ENCODE data around the gene JARID2. TPM values are rescaled to one million over a fixed set of nuclear protein-coding genes. Genes with fewer than 3 reads are reported as not detected.

JARID2 gene
- total RNA-seq, 4 donors from 2014 or later: 11.6 to 22.5 (median 16.4) TPM

DNA sequence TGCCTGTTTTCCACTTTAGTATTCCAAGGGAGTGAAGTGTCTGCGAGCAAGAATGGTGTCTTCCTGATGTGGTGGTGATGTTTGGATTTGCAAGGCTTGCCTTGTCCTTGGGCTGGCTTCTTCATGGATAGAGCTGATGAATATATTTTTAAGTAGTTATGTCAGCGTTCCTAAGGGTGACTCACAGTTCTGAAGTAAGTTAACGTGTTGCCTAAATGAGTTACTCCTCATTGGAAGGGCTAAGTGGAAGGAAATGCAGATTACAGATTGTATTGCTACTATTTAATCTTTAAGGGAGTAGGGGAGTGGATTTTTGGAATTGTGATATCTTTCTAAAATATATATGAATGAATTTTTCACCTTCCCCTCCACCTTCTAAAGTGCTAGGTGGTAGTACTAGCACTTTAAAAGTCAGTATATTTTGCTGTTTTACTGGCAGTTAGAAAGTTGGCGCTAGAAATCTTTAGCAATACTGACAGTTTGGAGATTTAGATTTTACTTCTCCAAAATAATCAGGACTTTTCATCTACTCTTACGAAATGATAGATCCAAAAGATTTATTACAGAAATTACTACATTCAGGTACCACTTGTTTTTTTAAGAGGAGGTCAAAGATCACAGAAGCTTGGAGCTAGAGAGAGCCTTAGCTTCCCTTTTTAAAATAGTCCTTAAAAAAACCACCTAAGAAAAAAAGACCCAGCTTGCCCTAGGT, 197.4 kb downstream of the JARID2 start:
- in situ Hi-C loops (cut with MboI; ENCODE audit: low sequenced_read_pairs in 4 of 4) (loop anchor here in 1 of 4 donors (25.0 kb wide), 1 partner anchor 181 kb away; no protein-coding TSS in a partner anchor), intact Hi-C loops (cut with DNase I; ENCODE audit: low total_unique reads) (loop anchor here (1.0 to 5.0 kb wide), 4 partner anchors 10 to 521 kb away; no protein-coding TSS in a partner anchor)
- Histone ChIP-seq H3K9me3 (no peaks in the 10 kb centered on the region), H3K27me3 (no peaks in the 10 kb centered on the region), H3K4me1 (peaks cover 65 to 71% of the 10 kb centered on the region in 2 donors), H3K27ac (peak overlapping the region; percentile 45 to 71 (median 66)), H3K4me3 (no peak overlapping the region), H3K36me3 (no peaks in the 10 kb centered on the region)
- no peak for DNase-seq
- ATAC-seq: peak; percentile 92 to 94
- TF ChIP-seq POLR2A (IDR thresholded peaks at IDR 0.05): no peak

DNA sequence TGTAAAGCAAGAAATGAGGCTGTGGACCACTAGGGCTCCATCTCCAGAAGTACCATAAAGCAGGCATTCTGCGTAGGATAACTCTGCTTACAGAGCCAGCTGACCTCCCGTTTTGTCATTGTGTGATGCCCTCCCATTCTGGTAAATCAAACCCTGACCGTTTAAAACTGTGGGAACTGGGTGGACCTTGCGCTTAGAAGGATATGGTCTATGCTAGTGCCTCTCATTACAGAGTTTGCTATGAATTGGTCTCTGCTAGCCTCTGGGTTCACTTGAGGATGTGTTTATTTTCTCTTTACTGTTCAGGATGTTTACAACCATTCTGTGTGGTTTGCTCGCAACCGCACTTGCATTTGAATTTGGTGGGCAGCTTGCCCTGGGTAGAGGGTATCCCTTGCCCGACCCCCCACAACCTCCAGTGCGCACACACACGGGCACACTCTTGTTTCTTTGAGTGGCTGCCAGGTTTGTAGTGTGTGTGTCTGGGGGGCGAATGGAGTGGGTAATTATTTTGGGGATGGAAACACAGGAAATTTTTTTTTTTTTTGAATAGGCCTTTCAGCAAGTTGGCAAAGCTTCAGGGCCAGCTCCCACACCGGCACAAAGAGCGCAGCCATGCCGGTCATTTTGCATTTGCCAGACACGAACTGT, 198.3 kb downstream of the JARID2 start:
- Histone ChIP-seq H3K9me3 (no peaks in the 10 kb centered on the region), H3K36me3 (no peaks in the 10 kb centered on the region), H3K27me3 (no peaks in the 10 kb centered on the region), H3K27ac (peak overlapping the region; percentile 45 to 71 (median 66)), H3K4me1 (peaks cover 64 to 80% of the 10 kb centered on the region in 2 donors), H3K4me3 (no peak overlapping the region)
- TF ChIP-seq, protein P1, sequence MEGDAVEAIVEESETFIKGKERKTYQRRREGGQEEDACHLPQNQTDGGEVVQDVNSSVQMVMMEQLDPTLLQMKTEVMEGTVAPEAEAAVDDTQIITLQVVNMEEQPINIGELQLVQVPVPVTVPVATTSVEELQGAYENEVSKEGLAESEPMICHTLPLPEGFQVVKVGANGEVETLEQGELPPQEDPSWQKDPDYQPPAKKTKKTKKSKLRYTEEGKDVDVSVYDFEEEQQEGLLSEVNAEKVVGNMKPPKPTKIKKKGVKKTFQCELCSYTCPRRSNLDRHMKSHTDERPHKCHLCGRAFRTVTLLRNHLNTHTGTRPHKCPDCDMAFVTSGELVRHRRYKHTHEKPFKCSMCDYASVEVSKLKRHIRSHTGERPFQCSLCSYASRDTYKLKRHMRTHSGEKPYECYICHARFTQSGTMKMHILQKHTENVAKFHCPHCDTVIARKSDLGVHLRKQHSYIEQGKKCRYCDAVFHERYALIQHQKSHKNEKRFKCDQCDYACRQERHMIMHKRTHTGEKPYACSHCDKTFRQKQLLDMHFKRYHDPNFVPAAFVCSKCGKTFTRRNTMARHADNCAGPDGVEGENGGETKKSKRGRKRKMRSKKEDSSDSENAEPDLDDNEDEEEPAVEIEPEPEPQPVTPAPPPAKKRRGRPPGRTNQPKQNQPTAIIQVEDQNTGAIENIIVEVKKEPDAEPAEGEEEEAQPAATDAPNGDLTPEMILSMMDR (IDR thresholded peaks at IDR 0.05 in 4 of 5, conservative IDR thresholded peaks at IDR 0.05 in 1 of 5): no peak
- no peak for TF ChIP-seq POLR2A (IDR thresholded peaks at IDR 0.05)
- ATAC-seq (no peak), DNase-seq (no peak)
- in situ Hi-C loops (cut with MboI; ENCODE audit: low sequenced_read_pairs in 4 of 4) (loop anchor here in 1 of 4 donors (25.0 kb wide), 1 partner anchor 182 kb away; no protein-coding TSS in a partner anchor), intact Hi-C loops (cut with DNase I; ENCODE audit: low total_unique reads) (loop anchor here (5.0 kb wide), 2 partner anchors 177 to 522 kb away; no protein-coding TSS in a partner anchor)

- no peaks in the 10 kb centered on the region for H3K9me3 ChIP-seq
- DNase-seq (no peak), ATAC-seq (no peak)
- no peaks in the 10 kb centered on the region for H3K36me3 ChIP-seq
- H3K4me1 ChIP-seq: peaks cover 60 to 82% of the 10 kb centered on the region in 2 donors
- no peak overlapping the region for H3K4me3 ChIP-seq
- in situ Hi-C loops (cut with MboI; ENCODE audit: low sequenced_read_pairs in 4 of 4) (loop anchor here in 1 of 4 donors (25.0 kb wide), 1 partner anchor 183 kb away; no protein-coding TSS in a partner anchor), intact Hi-C loops (cut with DNase I; ENCODE audit: low total_unique reads) (loop anchor here (5.0 kb wide), 2 partner anchors 178 to 523 kb away; no protein-coding TSS in a partner anchor)
- H3K27me3 ChIP-seq: no peaks in the 10 kb centered on the region
- peak overlapping the region in 3 of 4 donors; percentile 21 to 71 (median 68) for H3K27ac ChIP-seq
- no peak for TF ChIP-seq POLR2A (IDR thresholded peaks at IDR 0.05)
- TF ChIP-seq, protein P1 (IDR thresholded peaks at IDR 0.05 in 4 of 5, conservative IDR thresholded peaks at IDR 0.05 in 1 of 5): no peak
Observed at GRCh38 chr6:15444881-15445280, 199.0 kb downstream of the JARID2 start.

GRCh38 chr6:15447546-15448267, 201.8 kb downstream of the JARID2 start:
- in situ Hi-C loops (cut with MboI; ENCODE audit: low sequenced_read_pairs in 4 of 4) (loop anchor here in 1 of 4 donors (25.0 kb wide), 1 partner anchor 185 kb away; no protein-coding TSS in a partner anchor), intact Hi-C loops (cut with DNase I; ENCODE audit: low total_unique reads) (no loop called here)
- TF ChIP-seq POLR2A (IDR thresholded peaks at IDR 0.05): no peak
- Histone ChIP-seq H3K4me3 (no peak overlapping the region), H3K27ac (no peak overlapping the region), H3K9me3 (no peaks in the 10 kb centered on the region), H3K4me1 (peaks cover 46 to 64% of the 10 kb centered on the region in 2 donors), H3K36me3 (no peaks in the 10 kb centered on the region), H3K27me3 (no peaks in the 10 kb centered on the region)
- ATAC-seq (no peak), DNase-seq (no peak)

DNA sequence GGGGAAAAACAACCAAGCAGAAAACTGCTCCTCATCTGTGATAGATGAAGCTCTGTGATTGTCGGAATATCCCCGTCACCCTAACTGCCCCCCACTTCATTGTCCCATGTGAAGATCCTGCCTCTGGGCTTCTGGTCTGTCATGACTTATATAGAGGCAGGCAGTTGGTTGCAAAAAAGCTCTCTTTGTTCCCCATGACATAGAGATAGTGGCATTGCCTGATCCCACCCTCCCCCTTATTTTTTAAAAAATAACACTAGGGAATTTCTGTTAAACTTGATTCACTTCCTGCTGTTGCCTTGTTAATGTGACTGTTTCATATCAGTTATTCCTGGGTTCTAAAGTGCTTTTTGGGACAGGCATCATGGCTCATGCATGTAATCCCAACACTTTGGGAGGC, 203.1 kb downstream of the JARID2 start:
- intact Hi-C loops (cut with DNase I; ENCODE audit: low total_unique reads) (no loop called here), in situ Hi-C loops (cut with MboI; ENCODE audit: low sequenced_read_pairs in 4 of 4) (loop anchor here in 1 of 4 donors (25.0 kb wide), 1 partner anchor 187 kb away; no protein-coding TSS in a partner anchor)
- Histone ChIP-seq H3K4me1 (peaks cover 46 to 64% of the 10 kb centered on the region in 2 donors), H3K4me3 (no peak overlapping the region), H3K9me3 (no peaks in the 10 kb centered on the region), H3K27ac (no peak overlapping the region), H3K27me3 (no peaks in the 10 kb centered on the region), H3K36me3 (no peaks in the 10 kb centered on the region)
- no peak for ATAC-seq
- no peak for DNase-seq
- TF ChIP-seq POLR2A (IDR thresholded peaks at IDR 0.05): no peak
- TF ChIP-seq, protein P1 (IDR thresholded peaks at IDR 0.05 in 4 of 5, conservative IDR thresholded peaks at IDR 0.05 in 1 of 5): no peak

Measured in gastrocnemius medialis (tissue), 4 donors.